ENCODE results near the gene FGD4.

- no peak for TF ChIP-seq CTCF (IDR thresholded peaks at IDR 0.05)
- TF ChIP-seq POLR2A (IDR thresholded peaks at IDR 0.05): no peak
These were observed 78.8 kb downstream of the FGD4 start for GRCh38 chr12:32478166-32478565.
